RPMI8226 (cell line): ENCODE data around the gene SWAP70.
A peak's percentile ranks its signal among the peaks of the same experiment; 100 is the strongest.
"Not testable (repeated sequence)": the region's sequence is repeated elsewhere in the genome, so short reads cannot be mapped to it uniquely, and the experiment has no call there.

ENCODE experiments used
- DNase-seq: peaks from one replicate; pipeline ENCODE4 v3.0.0-alpha.2; 2015

Gene SWAP70

GRCh38 chr11:9726321-9727022 lies 62.6 kb downstream of the SWAP70 start:
- peak; percentile 10 for DNase-seq

- no peak for DNase-seq
These were observed 64.2 kb downstream of the SWAP70 start for GRCh38 chr11:9728058-9728457.

- no peak for DNase-seq
These were observed 67.4 kb downstream of the SWAP70 start for GRCh38 chr11:9731256-9731655.

- no peak for DNase-seq
These were observed 68.6 kb downstream of the SWAP70 start for GRCh38 chr11:9732453-9732852.

GRCh38 chr11:9733212-9733611 lies 69.3 kb downstream of the SWAP70 start:
- no peak for DNase-seq

- DNase-seq, result no peak
These were observed 71.4 kb downstream of the SWAP70 start for GRCh38 chr11:9735236-9735635.

- no peak for DNase-seq
These were observed 72.0 kb downstream of the SWAP70 start for GRCh38 chr11:9735919-9736318.

- DNase-seq, result no peak
These were observed 72.5 kb downstream of the SWAP70 start for GRCh38 chr11:9736365-9736764.

- no peak for DNase-seq
These were observed 74.2 kb downstream of the SWAP70 start for GRCh38 chr11:9738116-9738515.

GRCh38 chr11:9738707-9739106 lies 74.8 kb downstream of the SWAP70 start:
- DNase-seq, result no peak

- no peak for DNase-seq
These were observed 75.4 kb downstream of the SWAP70 start for GRCh38 chr11:9739123-9739900.

- no peak for DNase-seq
These were observed 76.5 kb downstream of the SWAP70 start for GRCh38 chr11:9740202-9740883.

- no peak for DNase-seq
These were observed 77.4 kb downstream of the SWAP70 start for GRCh38 chr11:9741260-9741659.

- not testable (repeated sequence) for DNase-seq
These were observed 79.6 kb downstream of the SWAP70 start for GRCh38 chr11:9743512-9743911.

- DNase-seq, result peak; percentile 15
These were observed 81.7 kb downstream of the SWAP70 start for GRCh38 chr11:9745411-9746211.

GRCh38 chr11:9747229-9747628 lies 83.4 kb downstream of the SWAP70 start:
- DNase-seq, result no peak

- DNase-seq, result no peak
These were observed 84.0 kb downstream of the SWAP70 start for GRCh38 chr11:9747828-9748227.

GRCh38 chr11:9748361-9748970 lies 84.6 kb downstream of the SWAP70 start:
- peak; percentile 75 for DNase-seq

- no peak for DNase-seq
These were observed 86.7 kb downstream of the SWAP70 start for GRCh38 chr11:9750551-9750950.

GRCh38 chr11:9752091-9752490 lies 88.2 kb downstream of the SWAP70 start:
- DNase-seq, result no peak

GRCh38 chr11:9753021-9753420 lies 89.1 kb downstream of the SWAP70 start:
- DNase-seq, result no peak

- no peak for DNase-seq
These were observed 90.2 kb downstream of the SWAP70 start for GRCh38 chr11:9754010-9754471.
